Mammary epithelial cell (primary cell): Measurements from ENCODE around the gene IFI44.

Source experiments
- CTCF ChIP-seq, 2 donors: IDR thresholded peaks in 1 of 2; conservative IDR thresholded peaks in 1 of 2; 2 replicates each; pipeline ENCODE4 v1.5.1; 2011 to 2012; ENCODE audit warnings: inconsistent platforms in 2 of 2, low read length in 2 of 2, mild to moderate bottlenecking in 2 of 2, control low read depth in 1 of 2, low read depth in 1 of 2; ENCODE audit not compliant: insufficient read depth in 1 of 2; ENCODE audit errors: extremely low read depth in 1 of 2
- EZH2 ChIP-seq: IDR thresholded peaks from 2 replicates; pipeline ENCODE4 v1.6.1; 2012; ENCODE audit warnings: low read length, inconsistent platforms, borderline replicate concordance

- TF ChIP-seq EZH2 (no peak), CTCF (conservative IDR thresholded peaks at IDR 0.05 in 1 of 2, IDR thresholded peaks at IDR 0.05 in 1 of 2; ENCODE audit: extremely low read depth in 1 of 2, insufficient read depth in 1 of 2, low read depth in 1 of 2, low read length in 2 of 2) (no peak)
Observed at GRCh38 chr1:78619803-78620579, 29.6 kb upstream of the IFI44 start, which contains the start of gene IFI44L.
